Prostate gland (tissue), 2 donors: ENCODE measurements around the gene RGS13. TPM values are rescaled to one million over a fixed set of nuclear protein-coding genes. Genes with fewer than 3 reads are reported as not detected.
"Not testable (repeated sequence)": the region's sequence is repeated elsewhere in the genome, so short reads cannot be mapped to it uniquely, and the experiment has no call there.

Source experiments
- DNase-seq: peaks from one replicate; pipeline ENCODE4 v3.0.0-alpha.2; 2019; ENCODE audit warnings: low spot score
- H3K27ac ChIP-seq, 2 donors: fragments of 200-600 bp; sonication (generic); 2 replicates each; pipeline ENCODE4 v1.5.1; 2017 to 2019
- H3K27me3 ChIP-seq: fragments of 200-600 bp; sonication (generic); replicated peaks from 2 replicates; pipeline ENCODE4 v1.5.1; 2019; ENCODE audit not compliant: insufficient read depth
- H3K36me3 ChIP-seq, 2 donors: fragments of 200-600 bp; sonication (generic); 1 replicate in 1 of 2; 2 replicates in 1 of 2; pipeline versions ENCODE4 v1.5.1 to v1.8.1; 2017 to 2019
- H3K4me1 ChIP-seq: fragments of 200-600 bp; sonication (generic); replicated peaks from 2 replicates; pipeline ENCODE4 v1.5.1; 2019
- H3K4me3 ChIP-seq, 2 donors: fragments of 200-600 bp; sonication (generic); 2 replicates each; pipeline ENCODE4 v1.5.1; 2017 to 2019
- H3K9me3 ChIP-seq: fragments of 200-600 bp; sonication (generic); 2 replicates; pipeline ENCODE4 v1.5.1; 2017
- CTCF ChIP-seq, 4 experiments: fragments of 200-600 bp in 2 of 4; fragments of 450-650 bp in 2 of 4; sonication (generic) in 2 of 4; IDR thresholded peaks; 1 replicate in 3 of 4; 2 replicates in 1 of 4; pipeline ENCODE4 v1.5.1; 2016 to 2019; ENCODE audit warnings: antibody characterized with exemption in 4 of 4, mild to moderate bottlenecking in 2 of 4, moderate library complexity in 2 of 4
- POLR2A ChIP-seq: fragments of 450-650 bp; IDR thresholded peaks from one replicate; pipeline ENCODE4 v1.6.1; 2016; ENCODE audit warnings: antibody characterized with exemption, mild to moderate bottlenecking
- POLR2AphosphoS5 ChIP-seq: sonication (generic); formaldehyde crosslinking; IDR thresholded peaks from one replicate; pipeline ENCODE4 v1.6.1; 2017; ENCODE audit warnings: antibody characterized with exemption
- WGBS: methylation state at CpG from one replicate; pipeline ENCODE4 v1.1.5; 2018; 5-methylcytosine and 5-hydroxymethylcytosine counted together
- intact Hi-C: fragments of 100-400 bp; cut with DNase I; formaldehyde crosslinking; loops from one replicate; pipeline ENCODE4 v1.14.2; 2022
- total RNA-seq, 2 donors: library from RNA; depleted of rRNA; stranded (reverse); fragments of >200 nt; gene quantifications; one replicate each; pipeline ENCODE4 v1.1.0, GENCODE V29; 2016

Gene RGS13
- total RNA-seq, 2 donors from 2014 or later: not detected

GRCh38 chr1:192669174-192669573 lies 33.2 kb downstream of the RGS13 start:
- 89% methylated on average over 1 of the region's 1 CpG for WGBS
- TF ChIP-seq POLR2AphosphoS5: no peak
- TF ChIP-seq CTCF (IDR thresholded peaks at IDR 0.05): no peak
- no peak for TF ChIP-seq POLR2A
- intact Hi-C loops: no loop called here
- Histone ChIP-seq H3K27ac (no peak overlapping the region), H3K9me3 (no peaks in the 10 kb centered on the region), H3K36me3 (no peaks in the 10 kb centered on the region), H3K27me3 (no peaks in the 10 kb centered on the region), H3K4me3 (no peak overlapping the region), H3K4me1 (no peaks in the 10 kb centered on the region)
- DNase-seq: no peak

- no peaks in the 10 kb centered on the region for H3K4me1 ChIP-seq
- no peak for TF ChIP-seq POLR2AphosphoS5
- TF ChIP-seq CTCF (IDR thresholded peaks at IDR 0.05): no peak
- TF ChIP-seq POLR2A: no peak
Measured at GRCh38 chr1:192675716-192676115, 39.8 kb downstream of the RGS13 start.

GRCh38 chr1:192678099-192678498 lies 42.2 kb downstream of the RGS13 start:
- TF ChIP-seq POLR2A (no peak), POLR2AphosphoS5 (no peak), CTCF (IDR thresholded peaks at IDR 0.05) (no peak)
- intact Hi-C loops: no loop called here
- no peaks in the 10 kb centered on the region for H3K27me3 ChIP-seq
- no peaks in the 10 kb centered on the region for H3K9me3 ChIP-seq
- no peak overlapping the region for H3K27ac ChIP-seq
- H3K4me3 ChIP-seq: no peak overlapping the region
- no peak for DNase-seq
- no peaks in the 10 kb centered on the region for H3K4me1 ChIP-seq
- no peaks in the 10 kb centered on the region for H3K36me3 ChIP-seq

More at GRCh38 chr1:192675716-192676115, 39.8 kb downstream of the RGS13 start:
- Histone ChIP-seq H3K36me3 (no peaks in the 10 kb centered on the region), H3K9me3 (no peaks in the 10 kb centered on the region), H3K27ac (no peak overlapping the region), H3K27me3 (no peaks in the 10 kb centered on the region), H3K4me3 (no peak overlapping the region)
- WGBS: 37% methylated on average over 1 of the region's 1 CpG
- DNase-seq: no peak
- intact Hi-C loops: no loop called here

DNA sequence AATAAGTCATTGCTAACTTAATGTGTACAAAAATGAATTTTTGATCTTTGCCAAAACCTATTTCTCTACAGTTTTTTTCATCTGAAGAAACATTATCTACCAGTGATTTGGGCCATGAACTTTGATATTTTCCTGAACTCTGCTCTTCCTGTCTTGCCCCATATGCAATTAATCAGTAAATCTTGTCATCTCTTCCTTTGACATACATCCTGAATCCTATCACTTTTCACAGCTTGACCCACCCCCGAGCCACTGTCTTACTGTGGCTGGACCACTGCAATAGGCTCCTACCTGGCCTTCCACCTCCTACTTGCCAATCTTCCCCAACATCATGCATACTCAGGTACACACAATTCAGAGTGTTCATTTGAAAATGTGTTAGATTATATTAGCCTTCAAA lies 46.4 kb downstream of the RGS13 start:
- TF ChIP-seq POLR2A (no peak), POLR2AphosphoS5 (no peak), CTCF (IDR thresholded peaks at IDR 0.05) (no peak)
- 35% methylated on average over 1 of the region's 1 CpG for WGBS
- Histone ChIP-seq H3K4me1 (no peaks in the 10 kb centered on the region), H3K36me3 (no peaks in the 10 kb centered on the region), H3K4me3 (no peak overlapping the region), H3K9me3 (no peaks in the 10 kb centered on the region), H3K27ac (no peak overlapping the region), H3K27me3 (no peaks in the 10 kb centered on the region)
- no peak for DNase-seq
- intact Hi-C loops: no loop called here

DNA sequence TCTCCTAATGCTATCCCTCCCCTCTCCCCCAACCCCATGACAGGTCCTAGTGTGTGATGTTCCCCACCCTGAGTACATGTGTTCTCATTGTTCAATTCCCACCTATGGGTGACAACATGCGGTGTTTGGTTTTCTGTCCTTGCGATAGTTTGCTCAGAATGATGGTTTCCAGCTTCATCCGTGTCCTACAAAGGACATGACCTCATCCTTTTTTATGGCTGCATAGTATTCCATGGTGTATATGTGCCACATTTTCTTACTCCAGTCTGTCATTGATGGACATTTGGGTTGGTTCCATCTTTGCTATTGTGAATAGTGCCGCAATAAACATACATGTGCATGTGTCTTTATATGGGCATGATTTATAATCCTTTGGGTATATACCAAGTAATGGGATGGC lies 47.1 kb downstream of the RGS13 start:
- intact Hi-C loops, DNase-seq, H3K27me3 ChIP-seq, H3K4me3 ChIP-seq, H3K36me3 ChIP-seq, H3K9me3 ChIP-seq, H3K27ac ChIP-seq, H3K4me1 ChIP-seq: not testable (repeated sequence)
- 98% methylated on average over 4 of the region's 4 CpGs for WGBS
